EH (cell line): ENCODE data around the gene CMTM7.
A peak's percentile ranks its signal among the peaks of the same experiment; 100 is the strongest.

Source experiments
- DNase-seq: peaks from one replicate; pipeline ENCODE4 v3.0.0-alpha.2; 2015; ENCODE audit warnings: low read depth

CMTM7 gene, protein sequence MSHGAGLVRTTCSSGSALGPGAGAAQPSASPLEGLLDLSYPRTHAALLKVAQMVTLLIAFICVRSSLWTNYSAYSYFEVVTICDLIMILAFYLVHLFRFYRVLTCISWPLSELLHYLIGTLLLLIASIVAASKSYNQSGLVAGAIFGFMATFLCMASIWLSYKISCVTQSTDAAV

DNA sequence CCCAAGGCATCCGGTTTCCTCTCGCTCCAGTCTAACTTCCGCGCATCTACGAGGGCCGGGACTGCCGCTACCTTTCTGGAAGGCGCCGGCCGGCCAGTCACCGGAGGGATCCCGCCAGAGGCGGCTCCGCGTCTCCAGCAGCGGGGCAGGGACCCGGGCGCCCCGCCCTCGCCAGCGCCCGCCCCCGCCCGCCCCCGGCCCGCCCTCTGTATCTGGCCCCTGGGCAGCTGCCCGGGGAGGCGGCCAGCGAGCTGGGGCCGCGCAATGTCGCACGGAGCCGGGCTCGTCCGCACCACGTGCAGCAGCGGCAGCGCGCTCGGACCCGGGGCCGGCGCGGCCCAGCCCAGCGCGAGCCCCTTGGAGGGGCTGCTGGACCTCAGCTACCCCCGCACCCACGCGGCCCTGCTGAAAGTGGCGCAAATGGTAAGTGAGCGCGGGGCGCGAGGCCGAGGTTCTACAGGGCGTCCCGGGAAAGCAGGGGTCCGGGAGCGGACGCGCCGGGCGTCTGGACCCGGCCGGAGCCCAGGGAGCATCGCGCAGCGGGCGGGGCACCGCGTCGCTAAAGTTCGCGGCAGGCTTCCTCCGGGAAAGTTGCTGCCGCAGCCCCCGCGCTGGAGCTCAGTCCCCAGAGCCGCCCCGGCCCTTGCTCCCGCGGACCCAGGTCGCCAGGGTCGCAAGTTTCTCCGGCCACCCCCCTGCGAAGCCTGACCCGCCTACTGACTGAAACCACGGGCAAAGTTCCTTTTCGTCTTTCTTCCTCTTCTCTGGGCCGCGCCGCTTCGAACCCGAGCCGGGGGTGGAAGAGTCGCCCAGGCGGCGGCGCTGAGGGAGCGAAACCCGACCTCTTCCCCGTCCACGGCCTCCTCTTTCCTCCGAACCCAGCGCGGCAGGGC, at the start of gene CMTM7:
CMTM7 (plus strand) TSS at position 211 of the 893 bp plus-strand sequence; CDS start at position 265, 54 bp downstream.
- peak; percentile 77 for DNase-seq

DNA sequence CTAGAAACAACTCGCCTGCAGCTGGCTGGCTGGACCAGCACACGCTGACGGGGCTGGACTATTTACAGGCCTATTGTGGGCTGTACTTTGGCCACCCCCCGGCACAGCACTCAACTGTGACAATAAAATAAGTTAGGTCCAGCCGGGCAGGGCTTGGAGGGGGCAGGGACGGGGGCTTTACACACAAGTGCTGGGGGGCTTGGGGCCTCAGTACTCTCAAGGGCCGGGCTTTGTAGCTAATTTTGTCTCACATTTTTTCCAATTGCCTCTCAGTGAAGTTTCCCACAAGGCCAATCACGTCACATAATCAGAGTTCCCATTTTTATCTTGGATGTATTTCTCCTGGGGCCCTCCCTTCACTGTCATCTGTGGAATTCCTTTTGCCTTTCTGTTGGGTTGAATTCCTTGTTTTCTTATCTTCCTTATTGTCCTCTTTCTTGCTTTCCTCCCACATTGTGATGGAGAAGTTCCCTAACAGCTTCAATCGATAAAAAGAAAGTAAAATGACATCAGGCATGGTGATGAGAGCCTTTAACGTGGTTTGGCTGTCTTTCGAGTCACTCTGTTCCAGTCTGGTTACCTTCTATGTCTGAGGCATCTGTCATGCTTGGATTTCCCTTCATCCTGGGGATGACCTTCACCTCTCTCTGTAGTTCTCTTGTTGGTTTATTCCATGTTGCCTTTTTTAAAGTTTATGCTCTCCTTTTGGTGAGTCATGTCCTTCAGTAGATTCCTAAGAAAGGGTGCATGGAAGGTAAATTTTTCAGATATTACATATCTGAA, 44.1 kb upstream of the CMTM7 start:
- no peak for DNase-seq

DNA sequence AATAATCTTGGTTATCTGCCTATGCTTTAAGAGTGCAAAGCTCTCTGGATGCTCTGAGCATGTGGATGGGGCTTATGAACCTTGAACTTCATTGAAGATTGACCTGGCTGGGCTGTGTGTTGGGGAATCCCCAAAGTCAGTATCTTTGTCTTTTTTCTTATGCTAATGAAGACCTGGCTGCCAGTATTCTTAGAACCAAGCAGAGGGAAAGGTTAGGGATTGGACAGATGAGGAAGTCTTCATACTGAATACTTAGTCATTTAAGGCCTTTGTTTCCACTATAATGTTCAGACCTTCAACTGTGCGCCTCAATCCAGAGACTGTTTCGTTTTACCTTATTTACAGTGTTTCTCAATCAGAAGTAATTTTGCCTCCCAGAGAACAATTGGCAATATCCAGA, 42.5 kb upstream of the CMTM7 start:
- no peak for DNase-seq

DNA sequence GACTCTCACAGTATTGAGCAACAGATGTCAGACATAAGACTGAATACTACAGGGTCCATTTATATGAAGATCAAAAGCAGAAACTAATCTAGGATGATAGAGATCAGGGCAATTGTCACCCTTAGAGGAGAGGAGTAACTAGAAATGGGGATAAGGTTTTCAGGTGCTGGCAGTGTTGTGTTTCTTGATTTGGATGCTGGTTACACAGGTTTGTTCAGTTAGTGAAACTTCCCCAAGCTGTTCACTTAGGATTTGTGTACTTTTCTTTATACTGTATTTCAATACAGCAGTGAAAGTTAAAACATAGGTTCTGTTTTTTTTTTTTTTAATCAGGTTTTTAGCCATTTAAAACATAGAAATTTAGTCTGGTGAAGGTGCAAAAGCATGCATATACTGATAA, 39.1 kb upstream of the CMTM7 start:
- DNase-seq: no peak

DNA sequence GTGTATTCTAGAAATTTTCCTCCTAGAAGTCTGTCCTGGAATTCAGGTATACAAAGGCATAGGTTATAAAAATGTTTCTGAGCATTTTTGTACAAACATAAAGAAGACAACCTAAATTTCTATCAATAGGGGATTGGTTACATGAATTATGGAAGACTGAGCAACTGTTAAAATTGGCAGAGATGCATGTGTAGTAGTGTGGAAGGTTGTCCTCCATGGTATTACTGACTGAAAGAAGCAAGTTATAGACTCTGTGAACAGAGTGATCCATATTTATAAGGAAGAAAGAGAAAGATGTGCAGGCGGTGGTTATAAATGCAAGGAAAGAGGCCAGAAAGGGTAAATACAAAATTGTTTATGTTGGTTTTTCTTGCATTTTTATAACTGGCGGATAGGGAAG, 38.3 kb upstream of the CMTM7 start:
- DNase-seq: no peak

DNA sequence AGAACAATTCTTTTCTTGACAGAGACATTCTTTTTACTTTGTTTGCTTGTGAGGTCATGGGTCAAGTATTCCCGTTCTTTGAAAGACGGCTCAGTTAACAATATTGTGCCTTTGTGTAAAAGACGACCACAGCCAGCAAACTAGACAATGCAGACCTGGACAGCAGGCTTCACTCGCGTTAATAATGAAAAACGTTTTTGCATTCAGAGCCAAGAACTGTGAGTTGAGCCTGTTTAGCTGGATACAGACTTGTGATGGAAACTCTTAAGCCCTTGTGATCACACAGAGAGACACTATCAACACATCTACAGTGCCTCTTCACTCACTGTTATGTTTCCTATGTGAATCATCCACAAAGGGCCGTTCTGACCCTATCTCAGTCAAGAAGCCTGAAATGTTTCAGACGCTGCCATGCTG, 37.3 kb upstream of the CMTM7 start:
- DNase-seq: no peak

DNA sequence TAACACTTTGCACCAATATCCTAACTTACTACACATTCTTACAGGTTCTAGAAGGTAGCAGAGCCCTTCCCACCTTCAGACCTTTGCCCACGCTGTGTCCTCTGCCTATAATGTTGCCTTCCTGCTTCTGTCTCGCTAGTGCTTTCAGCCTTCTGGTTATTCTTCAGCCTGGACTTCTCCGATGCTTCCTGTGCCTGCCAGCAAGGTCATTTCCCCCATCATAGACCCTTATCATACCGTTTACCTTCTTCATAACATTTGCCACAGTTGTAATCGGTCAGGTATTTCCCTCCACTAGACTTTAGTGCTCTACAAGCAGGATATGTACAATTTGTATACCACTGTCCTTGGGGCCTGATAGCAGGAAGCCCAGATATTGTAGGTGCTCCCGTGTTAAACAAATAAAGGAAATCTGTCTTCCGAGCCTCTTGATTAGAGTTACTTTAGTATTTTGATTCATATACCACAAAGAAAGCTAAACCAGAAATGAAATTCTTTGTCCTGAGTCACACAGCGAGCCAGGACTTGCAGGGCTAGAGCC, 35.8 kb upstream of the CMTM7 start:
- DNase-seq: no peak

DNA sequence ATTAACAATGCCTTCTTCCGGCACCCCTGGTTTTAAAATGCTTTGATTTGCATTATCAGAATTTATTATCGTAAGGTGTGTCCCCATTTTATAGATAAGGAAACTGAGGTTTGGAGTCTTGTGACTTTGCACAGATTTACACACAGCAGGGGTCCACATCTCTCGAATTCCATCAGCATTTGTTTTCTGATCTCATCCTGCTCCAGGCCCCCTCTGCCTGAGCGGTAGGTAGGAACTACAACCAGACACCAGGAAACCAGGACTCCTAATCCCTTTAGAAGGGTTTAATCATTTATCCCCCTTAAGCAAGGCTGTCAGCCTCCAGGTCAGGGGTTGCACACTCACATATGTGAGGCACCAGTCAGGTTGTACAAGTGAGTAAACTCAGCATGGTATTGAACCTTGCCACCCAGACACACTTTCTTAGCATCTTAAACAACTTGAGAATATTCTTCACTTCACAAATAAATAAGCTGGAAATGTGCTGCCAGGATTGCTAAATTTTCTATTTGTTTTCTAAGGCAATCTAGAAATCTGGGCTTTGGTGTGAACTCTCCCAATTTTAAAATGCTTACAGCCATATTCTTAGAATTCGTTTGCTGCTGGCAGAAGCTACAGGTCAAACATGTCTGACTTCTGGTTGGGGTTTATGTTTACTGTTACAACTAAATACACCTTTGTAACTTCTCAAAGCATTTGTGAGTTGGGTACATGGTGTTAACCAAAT, 31.7 kb upstream of the CMTM7 start:
- DNase-seq: no peak

DNA sequence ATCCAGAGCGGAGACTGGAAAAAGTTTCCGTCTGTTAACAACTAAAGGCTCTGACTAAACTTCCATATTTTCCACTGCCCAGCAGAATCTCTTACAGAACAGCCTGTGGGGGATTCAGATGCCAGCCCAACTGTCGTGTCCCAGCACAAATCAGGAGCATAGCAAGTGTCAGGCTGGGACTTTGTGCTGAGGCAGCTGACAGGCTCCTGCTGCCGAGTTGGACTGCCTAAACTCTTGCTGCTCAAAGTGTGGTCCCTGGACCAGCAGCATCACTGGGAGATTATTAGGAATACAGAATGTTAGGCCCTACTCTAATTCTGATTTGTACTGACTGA, 31.2 kb upstream of the CMTM7 start:
- DNase-seq: no peak

DNA sequence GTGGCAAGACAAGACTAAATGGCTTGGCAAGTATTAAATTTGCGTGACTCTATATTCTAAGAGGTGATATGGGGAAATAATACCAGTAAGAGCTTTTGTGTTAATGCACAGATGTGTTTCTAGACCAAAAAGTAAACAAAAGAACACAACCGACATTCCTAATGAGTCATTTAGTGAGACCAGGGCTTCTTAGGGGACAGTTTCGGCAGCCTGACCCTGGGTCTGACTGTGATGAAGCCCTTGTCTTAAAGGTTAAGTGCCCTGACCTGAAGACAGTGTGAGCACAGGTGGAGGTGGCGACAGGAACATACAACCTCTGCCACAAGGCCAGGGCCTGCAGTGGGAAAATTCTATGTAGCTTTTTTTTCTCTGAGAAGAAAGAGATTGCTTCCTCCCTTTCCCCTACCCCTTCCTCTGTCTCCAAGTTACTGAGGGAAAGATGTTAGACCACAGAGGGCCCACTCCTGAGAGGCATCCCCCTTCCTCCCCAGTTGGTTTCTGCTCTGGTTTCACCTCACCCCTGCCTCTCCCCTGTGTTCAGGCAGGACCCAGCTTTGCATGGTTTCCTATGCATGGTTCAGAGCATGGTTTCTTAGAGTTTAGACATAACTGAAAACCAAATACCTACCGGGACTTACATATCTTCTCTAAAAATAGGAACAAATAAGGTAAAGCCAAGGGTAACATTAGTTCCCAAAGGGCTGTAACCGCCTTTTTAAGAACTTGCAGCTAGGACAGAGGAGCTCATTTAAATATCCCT, 24.8 kb upstream of the CMTM7 start:
- peak; percentile 40 for DNase-seq

DNA sequence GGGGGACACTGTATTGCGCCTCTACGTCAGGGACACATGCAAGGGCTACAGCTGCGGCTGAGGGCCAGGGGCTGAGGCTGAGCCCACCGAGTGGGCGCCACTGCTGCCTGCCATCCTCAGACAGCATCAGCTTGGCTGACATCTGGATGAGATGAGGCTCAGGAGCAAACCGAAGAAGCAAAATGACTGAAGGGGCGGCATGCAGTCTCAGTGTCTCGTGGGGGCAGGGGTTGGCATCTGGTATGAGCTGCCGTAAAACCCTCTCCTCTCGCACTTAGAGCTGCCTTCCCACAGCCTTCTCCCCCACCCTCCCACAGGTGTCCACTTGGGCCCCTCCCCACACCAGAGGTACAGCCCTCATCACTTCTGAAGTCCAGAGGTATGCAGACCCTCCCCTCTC, 24.2 kb upstream of the CMTM7 start:
- DNase-seq: no peak

DNA sequence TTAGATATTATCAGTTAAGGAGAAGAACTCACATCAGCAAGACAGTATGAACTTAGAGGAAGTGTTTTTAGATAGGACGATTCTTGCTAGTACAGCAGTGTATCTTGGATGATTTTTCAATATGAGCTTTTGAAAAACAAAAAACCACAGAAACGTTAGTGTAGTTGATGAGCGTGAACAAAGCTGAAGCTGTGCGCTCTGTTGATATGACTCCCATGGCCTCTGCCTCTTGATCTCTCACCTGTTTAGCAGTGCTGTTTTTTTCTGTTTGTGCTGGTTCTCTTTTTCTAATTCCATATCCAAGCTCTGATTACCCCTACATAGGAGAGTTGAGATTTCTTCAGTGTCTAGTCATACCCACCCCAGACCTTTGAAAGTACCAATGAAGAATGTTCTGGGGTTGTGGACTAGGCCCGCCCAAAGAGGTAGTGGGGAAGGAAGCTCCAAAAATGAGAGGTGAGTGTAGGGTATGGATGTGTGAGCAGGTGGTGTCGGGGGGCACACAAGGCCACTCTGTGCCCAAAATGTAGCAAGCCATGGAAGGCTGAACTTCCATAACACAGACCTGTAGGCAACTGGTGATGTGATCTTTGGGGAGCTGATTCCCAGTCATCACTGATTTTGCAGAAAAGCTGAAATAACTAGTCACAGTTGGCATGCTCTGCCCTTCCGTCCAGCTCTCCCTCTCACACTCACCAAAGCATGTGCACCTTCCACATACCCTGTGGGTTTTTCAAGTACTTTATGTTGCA, 20.0 kb upstream of the CMTM7 start:
- DNase-seq: no peak

DNA sequence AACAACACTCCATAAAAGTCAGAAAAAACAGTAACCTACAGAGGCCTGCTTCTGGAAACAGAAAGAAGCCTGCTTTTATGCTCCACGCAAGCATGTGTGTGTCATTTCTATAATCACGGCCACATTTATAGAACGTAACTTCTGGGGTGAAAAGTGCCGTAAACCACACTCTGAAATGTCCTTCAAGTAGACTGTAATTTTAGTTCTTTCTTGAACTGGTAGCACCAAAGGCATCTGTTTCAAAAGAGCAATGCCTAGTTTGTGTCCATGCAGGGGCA, 19.5 kb upstream of the CMTM7 start:
- DNase-seq: no peak

DNA sequence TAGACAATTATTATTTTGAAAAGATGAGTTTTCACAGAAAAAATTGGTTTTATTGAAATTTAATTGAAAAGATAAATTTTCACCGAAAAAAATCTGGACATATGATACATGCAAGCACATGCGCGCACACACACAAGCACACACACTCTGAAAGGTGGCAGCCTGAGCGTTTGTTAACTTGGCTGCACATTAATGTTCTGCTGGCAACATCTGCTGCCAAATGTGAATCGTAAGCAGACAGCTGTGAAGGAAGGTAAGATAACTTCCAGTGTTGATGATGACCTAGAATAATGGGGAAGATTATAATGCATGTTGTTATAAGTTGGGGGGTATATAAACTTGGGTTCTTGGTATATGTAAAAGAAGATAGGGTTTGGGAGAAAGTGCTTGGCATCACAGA, 18.4 kb upstream of the CMTM7 start:
- DNase-seq: no peak

DNA sequence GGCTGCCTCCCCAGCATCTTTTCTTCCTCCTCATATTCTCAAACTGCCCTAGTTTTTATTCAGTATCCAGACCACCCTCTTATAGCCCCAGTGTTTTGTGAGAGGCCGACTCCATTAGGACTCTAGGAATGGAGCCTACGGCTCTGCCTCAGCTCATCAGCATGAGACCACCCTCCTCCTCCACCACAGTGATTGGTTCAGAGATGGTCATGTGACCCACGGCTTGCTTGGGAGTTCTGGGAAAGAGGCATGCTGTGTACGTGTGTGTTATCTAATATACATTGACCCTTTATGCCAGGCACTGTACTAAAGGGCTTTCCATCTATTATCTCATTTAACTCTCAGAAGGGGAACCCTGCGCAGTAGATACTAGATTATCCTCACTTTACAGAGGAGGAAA, 17.8 kb upstream of the CMTM7 start:
- DNase-seq: no peak

DNA sequence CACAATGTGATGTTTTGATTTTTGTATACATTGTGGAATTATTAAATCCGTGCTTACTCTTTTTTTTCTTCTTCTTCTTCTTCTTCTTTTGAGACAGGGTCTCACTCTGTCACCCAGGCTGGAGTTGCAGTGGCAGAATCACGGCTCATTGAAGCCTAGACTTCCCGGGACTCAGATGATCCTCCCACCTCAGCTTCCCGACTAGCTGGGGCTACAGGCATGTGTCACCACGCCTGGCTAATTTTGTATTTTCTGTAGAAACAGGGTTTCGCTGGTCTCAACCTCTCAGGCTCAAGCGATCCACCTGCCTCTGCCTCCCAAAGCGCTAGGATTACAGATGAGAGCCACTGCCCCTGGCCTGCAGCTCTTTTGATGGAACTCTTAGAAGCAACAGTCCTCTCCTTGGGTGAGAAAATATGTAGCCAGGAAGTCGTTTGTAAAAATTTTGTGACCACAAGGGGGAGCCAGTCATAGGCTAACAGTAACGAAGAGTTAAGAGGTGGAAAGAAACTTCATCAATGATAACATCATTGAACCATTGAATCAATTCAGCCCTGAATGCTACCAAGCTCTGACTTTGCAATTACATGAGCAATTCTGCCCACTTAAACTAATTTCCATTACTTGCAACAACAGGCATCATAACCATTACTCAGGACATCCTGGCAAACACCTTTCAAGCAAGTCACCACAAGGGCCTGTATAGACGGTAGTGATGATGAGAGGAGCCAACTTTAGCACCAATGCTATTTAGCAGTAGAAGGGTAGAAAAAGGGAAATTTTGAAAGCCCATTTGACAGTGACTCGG, 16.7 kb upstream of the CMTM7 start:
- DNase-seq: peak; percentile 75

DNA sequence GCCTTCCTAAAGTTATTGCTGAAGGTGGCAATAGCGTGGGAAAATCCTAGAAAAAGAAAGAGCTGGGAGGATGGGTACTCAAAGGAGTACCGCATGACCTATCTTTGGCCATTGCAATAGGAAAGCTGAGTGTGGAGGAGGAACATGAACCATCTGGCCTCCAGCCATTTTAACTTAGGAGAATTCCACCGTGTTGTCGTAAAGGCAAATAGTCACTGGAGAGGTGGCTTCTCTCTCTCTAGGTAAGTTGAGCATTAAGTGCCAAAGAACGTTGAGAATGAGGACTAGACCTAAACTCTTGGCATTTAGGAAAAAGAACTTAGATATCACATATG, 16.1 kb upstream of the CMTM7 start:
- DNase-seq: no peak

DNA sequence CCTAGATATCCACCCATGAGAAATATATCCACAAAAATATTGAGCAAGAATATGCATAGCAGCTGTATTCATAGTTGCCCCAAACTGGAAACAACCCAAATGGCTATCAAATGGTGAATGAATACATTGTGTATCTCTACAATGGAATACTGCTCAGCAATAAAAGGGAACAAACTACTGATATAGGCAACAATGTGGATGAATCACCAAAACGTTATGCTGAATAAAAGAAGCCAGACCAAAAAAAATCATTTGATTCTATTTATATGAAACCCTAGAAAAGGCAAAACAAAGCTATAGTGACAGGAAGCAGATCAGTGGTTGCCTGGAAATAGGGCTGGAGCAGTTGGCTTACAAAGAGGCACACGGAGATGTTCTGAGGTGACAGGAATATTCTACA, 15.5 kb upstream of the CMTM7 start:
- DNase-seq: peak; percentile 29

DNA sequence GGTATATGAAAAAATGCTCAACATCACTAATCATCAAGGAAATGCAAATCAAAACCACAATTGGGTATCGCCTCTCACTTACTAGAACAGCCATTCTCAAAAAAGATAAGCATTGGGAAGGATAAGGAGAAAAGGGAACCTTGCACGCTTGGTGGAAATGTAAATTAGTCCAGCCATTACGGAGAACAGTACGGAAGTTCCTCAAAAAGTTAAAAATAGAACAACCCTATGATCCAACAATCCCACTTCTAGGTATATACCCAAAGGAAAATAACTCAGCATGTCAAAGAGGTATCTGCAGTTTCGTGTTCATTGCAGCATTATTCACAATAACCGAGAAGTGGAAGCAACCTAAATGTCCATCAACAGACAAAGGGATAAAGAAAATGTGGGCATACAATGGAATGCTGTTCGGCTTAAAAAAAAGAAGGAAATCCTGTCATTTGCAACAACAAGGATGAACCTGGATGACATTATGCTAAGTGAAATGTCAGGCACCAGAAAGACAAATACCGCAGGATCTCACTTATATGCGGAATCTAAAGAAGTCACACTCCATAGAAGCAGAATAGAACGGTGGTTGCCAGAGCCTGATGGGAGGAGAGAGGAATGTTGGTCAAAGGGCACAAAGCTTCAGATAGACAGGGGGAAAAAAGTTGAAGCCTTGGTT, 11.7 kb upstream of the CMTM7 start:
- DNase-seq: no peak

DNA sequence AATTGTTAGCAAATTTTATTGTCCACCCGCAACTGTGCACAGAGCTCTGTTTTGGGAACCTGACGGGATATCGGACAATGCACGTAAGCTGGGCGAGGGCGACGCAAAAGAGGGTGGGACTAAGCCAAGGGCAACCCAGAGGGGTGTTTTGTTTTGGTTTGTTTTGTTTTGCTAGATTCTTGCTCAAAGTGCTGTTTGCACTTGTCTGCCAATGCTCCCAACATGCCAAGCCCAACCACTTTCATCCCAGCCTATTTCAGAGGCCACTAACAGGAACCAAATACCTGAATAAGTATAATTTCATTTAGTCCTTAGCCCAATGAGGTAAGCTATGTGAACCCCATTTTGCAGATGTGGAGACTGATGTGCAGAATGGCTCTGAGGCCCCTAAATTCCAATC, 9.7 kb upstream of the CMTM7 start:
- DNase-seq: no peak
